HG03064 (cell line): ENCODE measurements around the gene MMP14.
"Not testable (repeated sequence)": the region's sequence is repeated elsewhere in the genome, so short reads cannot be mapped to it uniquely, and the experiment has no call there.

Source experiments
- ATAC-seq: cut with Tn5 transposase; IDR thresholded peaks from one replicate; pipeline ENCODE4 v1.9.1; 2021; ENCODE audit warnings: low read depth; ENCODE audit not compliant: unreplicated experiment

Gene MMP14

DNA sequence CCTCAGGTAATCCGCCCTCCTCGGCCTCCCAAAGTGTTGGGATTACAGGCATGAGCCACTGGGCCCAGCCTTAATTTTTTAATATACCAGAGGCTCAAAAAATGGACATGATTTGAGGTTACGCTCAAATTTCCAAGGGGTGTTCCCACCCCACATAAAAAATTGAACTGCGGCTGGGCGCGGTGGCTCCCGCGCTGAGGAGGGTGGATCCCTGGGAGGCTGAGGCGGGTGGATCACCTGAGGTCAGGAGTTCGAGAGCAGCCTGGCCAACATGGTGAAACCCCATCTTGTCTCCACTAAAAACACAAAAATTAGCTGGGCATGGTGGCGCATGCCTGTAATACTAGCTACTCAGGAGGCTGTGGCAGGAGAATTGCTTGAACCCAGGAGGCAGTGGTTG is 17.9 kb downstream of the MMP14 start:
- ATAC-seq, result not testable (repeated sequence)

DNA sequence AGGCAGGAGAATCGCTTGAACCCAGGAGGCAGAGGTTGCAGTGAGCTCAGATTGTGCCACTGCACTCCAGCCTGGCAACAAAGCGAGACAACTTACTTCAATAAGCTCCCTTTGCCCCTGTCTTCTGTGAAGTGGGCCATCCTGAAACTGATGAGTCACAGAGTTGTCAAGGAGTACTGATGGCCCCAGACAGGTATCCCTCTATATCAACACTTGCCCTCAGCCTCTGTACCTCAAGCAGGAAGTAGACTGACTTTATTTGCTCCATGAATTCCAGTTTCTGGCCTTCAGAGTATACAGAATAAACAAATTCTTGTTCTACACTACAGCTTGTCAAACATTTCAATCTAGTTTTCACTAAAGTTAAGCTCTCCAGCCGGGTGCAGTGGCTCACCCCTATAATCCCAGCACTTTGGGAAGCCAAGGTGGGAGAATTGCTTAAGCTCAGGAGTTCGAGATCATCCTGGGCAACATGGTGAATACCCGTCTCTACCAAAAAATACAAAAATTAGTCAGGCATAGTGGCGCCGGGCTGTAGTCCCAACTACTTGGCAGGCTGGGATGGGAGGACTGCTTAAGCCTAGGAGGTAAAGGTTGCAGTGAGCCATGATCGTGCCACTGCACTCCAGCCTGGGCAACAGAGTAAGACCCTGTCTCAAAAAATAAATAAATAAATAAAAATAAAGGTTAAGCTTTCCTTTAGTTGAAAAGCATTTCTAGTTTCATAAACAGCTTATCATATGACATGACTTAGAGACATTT is 18.8 kb downstream of the MMP14 start:
- ATAC-seq, result no peak

DNA sequence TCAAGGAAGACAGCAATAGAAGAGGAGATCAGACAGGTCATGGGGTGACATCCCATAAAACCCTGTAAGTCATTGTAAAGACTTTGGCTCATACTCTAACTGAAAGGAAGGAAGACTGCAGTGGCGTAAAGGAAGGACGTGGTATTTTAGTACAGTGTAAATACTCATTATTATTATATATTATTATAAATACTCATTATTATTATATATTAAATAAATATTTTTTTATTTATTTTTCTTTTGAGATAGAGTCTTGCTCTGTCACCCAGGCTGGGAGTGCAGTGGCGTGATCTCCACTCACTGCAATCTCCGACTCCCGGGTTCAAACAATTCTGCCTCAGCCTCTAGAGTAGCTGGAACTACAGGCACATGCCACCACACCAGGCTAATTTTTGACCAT is 20.0 kb downstream of the MMP14 start:
- ATAC-seq, result no peak

DNA sequence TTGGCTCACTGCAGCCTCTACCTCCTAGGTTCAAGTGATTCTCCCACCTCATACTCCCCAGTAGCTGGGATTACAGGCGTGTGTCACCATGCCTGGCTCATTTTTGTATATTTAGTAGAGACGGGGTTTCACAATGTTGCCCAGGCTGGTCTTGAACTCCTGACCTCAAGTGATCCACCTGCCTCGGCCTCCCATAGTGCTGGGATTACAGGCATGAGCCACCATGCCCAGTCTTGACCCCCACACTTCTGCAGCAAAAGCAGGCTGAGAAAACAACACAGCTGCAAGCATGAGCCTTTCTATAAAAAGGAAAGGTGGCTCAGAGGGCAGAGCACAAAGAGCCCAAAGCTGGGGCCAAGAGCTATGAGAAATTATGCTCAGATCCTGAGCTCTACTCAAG is 24.0 kb downstream of the MMP14 start:
- not testable (repeated sequence) for ATAC-seq

DNA sequence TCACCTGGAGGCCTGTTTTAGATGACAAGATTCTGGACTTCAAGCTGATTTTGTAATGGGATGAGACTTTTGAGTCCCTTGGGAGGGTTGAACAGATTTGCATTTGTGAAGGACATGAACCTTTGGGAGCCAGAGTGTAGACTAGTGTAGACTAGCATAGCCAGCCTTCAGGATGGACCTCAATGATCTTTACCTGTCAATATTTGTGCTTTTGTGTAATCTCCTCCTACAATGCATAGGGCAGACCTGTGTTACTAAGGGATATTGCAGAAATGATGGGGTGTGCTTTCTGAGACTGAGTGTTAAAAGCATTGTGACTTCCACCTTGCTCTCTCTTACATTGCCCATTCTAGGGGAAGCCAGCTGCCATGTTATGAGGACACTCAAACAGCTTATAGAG is 25.3 kb downstream of the MMP14 start:
- no peak for ATAC-seq

DNA sequence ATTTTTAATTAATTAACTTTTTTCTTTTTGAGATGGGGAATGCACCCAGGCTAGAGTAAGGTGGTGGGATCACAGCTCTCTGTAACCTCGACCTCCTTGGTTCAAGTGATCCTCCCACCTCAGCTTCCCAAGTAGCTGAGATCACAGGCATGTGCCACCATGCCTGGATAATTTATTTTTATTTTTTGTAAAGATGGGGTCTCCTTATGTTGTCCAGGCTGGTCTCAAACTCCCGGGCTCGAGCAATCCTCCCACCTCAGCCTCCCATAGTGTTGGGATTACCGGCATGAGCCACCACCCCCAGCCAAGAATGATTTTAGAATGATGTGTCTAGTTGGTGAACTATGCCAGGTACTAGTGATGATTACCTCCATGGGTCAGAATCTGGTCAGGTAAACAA is 28.6 kb downstream of the MMP14 start:
- no peak for ATAC-seq

DNA sequence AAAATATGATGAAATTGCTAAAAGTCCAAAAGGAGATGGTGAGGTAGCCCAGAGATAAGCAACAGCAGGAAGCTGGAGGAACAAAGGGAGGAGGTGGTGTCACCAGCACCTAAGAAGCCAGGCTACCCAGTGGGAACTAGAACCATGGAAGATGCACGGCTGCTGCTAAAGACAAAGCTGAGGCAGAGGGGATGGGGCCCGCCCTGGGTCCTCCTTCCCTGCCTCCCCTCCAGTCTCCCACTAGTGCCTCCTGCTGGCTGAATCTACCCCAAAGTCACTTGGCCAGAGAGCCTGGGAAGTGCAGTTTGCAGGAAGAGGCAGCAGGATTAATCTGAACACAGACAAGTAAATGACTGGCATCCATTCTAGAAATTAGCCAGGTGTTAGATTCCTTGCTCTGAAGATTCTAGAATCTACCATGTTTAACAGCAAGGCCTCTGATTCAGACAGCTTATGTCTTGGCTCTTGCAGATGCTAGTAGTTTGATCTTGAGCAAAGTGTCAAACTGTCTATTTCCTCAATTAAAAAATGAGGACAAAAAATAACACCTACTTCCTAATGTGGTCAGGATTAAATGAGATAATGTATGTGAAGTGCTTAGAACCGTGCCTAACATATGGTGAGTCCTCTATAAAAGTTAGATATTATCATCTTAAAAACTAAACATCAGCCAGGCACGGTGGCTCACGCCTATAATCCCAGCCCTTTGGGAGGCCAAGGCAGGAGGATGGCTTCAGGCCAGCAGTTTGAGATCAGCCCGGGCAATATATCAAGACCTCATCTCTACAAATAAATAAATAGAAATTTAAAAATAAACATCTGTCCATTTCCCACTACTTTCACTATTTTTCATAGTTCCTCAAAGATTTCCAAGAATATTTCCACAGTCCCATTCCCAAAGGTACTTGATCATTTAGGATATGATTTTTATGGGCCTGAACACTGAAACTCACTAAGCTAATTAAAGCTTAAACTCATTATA is 29.3 kb downstream of the MMP14 start:
- ATAC-seq, result no peak

DNA sequence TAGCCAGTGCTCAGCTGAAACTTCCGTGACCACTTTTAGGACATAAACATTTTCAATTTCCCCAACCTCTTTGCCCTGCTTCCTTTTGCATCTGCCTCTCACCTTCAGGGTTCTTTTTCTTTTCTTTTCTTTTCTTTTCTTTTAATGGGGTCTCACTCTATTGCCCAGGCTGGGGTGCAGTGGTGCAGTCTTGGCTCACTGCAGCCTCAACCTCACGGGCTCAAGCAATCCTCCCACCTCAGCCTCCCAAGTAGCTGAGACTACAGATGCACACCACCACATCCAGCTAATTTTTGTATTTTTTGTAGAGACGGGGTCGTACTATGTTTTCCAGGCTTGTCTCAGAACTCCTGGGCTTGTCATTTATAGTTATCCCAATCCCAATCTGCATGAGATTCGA is 30.5 kb downstream of the MMP14 start:
- no peak for ATAC-seq

DNA sequence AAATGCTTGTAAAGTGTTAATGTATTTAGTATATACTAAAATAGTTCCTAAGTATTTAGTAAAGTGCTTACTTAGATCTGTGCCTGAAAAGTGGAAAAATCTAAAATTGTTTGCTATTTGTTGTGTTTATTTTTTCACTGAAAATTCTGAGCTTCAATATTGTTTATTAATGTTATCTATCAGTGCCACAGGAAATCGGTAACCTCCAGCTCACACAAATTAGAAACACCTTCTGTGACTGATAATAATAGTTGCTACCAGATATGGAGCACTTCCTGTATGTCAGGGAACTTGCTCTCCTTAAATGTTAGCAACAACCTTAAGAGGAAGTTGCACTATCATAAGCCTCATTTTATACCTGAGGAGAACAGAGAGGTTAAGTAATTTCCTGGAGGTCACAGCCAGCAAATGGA is 34.4 kb downstream of the MMP14 start:
- ATAC-seq, result peak; percentile 27

DNA sequence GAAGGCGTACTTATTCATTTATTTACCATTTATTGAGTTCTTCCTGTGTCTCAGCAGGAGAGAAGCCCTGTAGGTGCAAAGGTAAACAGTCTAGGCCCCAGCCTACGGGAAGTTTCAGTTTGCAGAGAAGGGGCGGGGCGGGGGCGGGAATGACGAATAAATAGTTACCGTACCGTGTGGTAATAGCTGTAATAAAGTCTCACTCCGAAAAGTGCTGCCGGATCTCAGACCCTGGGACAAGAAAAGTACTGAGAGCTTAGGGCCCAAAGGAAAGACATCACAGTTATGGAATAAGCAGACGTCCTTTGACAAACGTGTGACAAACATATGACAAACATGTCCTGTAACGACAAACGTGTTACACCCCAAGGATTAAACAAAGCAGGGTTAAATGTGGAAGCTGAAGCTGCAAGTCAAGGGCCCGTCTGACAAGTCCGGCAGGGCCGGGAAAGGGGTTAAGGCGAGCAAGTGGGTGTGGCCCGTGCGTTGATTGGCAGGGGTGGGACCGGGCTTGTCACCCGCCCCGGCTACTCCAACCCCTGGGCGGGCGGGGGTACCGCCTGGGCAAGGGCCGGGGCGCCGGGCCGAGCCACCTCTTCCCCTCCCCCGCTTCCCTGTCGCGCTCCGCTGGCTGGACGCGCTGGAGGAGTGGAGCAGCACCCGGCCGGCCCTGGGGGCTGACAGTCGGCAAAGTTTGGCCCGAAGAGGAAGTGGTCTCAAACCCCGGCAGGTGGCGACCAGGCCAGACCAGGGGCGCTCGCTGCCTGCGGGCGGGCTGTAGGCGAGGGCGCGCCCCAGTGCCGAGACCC is 35.0 kb downstream of the MMP14 start, which contains the start of gene LRP10:
LRP10 (plus strand) TSS at position 517 of the 809 bp plus-strand sequence. CDS start 564 bp downstream, outside the sequence.
- ATAC-seq, result peak; percentile 71

DNA sequence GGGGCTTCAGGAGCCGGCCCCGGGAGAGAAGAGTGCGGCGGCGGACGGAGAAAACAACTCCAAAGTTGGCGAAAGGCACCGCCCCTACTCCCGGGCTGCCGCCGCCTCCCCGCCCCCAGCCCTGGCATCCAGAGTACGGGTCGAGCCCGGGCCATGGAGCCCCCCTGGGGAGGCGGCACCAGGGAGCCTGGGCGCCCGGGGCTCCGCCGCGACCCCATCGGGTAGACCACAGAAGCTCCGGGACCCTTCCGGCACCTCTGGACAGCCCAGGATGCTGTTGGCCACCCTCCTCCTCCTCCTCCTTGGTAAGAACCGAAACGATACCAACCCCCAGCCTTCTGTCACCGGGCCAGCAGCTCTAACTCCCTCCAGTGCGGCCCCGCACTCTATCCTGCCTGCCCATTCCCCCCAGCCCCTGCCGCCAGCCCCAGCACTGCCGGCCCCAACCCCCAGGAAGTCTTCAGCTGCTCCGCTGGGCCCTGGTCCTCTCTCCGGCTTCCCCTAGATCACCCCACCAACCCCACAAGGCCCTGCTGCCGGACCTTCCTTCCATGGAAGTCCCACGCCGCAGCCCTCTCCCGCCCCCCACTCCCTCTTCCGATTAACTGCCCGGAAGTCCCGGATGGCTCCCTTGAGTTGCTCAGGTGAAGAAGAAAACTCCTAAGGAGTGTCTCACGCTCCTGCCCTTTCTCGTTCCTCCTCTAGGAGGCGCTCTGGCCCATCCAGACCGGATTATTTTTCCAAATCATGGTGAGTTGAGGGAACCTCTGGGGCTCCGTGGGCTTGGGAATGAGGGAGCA is 35.8 kb downstream of the MMP14 start:
- ATAC-seq, result peak; percentile 10

DNA sequence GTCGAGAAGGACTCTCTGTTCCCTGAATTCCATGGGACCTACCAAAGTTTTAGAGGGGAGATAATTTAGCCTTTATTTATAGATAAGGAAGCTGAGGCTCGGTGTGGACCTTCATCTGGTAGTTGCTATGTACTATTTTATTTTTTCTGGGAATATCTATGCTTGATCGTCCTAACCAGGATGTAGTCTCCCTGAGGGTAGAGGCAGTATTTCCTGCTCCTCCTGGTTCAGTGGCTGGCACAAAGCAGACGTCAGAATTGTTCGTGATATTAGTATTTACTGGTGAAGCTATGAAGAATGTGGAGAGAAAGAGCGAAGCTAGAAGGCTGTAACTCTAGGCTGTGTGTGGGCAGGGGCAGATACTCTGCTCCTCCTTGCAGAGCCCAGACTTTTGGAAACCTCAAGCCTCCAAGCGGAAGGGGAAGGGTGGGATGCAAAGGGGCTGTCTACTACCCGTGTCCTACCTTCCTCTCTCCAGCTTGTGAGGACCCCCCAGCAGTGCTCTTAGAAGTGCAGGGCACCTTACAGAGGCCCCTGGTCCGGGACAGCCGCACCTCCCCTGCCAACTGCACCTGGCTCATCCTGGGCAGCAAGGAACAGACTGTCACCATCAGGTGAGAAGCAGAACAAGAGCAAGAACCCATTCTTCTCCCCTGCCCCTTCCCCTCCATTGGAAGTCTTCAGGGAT is 36.6 kb downstream of the MMP14 start:
- ATAC-seq, result no peak

DNA sequence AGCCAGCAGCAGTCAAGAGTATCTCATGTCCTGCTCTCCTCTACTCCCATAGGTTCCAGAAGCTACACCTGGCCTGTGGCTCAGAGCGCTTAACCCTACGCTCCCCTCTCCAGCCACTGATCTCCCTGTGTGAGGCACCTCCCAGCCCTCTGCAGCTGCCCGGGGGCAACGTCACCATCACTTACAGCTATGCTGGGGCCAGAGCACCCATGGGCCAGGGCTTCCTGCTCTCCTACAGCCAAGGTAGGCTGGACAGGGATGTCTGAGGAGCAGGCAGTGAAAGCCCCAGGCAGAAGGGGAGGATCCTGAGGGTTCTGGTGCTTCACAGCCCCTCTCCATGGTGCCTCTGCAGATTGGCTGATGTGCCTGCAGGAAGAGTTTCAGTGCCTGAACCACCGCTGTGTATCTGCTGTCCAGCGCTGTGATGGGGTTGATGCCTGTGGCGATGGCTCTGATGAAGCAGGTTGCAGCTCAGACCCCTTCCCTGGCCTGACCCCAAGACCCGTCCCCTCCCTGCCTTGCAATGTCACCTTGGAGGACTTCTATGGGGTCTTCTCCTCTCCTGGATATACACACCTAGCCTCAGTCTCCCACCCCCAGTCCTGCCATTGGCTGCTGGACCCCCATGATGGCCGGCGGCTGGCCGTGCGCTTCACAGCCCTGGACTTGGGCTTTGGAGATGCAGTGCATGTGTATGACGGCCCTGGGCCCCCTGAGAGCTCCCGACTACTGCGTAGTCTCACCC is 38.8 kb downstream of the MMP14 start:
- ATAC-seq, result no peak

DNA sequence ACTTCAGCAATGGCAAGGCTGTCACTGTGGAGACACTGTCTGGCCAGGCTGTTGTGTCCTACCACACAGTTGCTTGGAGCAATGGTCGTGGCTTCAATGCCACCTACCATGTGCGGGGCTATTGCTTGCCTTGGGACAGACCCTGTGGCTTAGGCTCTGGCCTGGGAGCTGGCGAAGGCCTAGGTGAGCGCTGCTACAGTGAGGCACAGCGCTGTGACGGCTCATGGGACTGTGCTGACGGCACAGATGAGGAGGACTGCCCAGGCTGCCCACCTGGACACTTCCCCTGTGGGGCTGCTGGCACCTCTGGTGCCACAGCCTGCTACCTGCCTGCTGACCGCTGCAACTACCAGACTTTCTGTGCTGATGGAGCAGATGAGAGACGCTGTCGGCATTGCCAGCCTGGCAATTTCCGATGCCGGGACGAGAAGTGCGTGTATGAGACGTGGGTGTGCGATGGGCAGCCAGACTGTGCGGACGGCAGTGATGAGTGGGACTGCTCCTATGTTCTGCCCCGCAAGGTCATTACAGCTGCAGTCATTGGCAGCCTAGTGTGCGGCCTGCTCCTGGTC is 39.4 kb downstream of the MMP14 start:
- ATAC-seq, result no peak

DNA sequence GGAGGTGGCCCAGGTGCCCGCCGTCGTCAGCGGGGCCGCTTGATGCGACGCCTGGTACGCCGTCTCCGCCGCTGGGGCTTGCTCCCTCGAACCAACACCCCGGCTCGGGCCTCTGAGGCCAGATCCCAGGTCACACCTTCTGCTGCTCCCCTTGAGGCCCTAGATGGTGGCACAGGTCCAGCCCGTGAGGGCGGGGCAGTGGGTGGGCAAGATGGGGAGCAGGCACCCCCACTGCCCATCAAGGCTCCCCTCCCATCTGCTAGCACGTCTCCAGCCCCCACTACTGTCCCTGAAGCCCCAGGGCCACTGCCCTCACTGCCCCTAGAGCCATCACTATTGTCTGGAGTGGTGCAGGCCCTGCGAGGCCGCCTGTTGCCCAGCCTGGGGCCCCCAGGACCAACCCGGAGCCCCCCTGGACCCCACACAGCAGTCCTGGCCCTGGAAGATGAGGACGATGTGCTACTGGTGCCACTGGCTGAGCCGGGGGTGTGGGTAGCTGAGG is 40.7 kb downstream of the MMP14 start:
- ATAC-seq, result no peak

DNA sequence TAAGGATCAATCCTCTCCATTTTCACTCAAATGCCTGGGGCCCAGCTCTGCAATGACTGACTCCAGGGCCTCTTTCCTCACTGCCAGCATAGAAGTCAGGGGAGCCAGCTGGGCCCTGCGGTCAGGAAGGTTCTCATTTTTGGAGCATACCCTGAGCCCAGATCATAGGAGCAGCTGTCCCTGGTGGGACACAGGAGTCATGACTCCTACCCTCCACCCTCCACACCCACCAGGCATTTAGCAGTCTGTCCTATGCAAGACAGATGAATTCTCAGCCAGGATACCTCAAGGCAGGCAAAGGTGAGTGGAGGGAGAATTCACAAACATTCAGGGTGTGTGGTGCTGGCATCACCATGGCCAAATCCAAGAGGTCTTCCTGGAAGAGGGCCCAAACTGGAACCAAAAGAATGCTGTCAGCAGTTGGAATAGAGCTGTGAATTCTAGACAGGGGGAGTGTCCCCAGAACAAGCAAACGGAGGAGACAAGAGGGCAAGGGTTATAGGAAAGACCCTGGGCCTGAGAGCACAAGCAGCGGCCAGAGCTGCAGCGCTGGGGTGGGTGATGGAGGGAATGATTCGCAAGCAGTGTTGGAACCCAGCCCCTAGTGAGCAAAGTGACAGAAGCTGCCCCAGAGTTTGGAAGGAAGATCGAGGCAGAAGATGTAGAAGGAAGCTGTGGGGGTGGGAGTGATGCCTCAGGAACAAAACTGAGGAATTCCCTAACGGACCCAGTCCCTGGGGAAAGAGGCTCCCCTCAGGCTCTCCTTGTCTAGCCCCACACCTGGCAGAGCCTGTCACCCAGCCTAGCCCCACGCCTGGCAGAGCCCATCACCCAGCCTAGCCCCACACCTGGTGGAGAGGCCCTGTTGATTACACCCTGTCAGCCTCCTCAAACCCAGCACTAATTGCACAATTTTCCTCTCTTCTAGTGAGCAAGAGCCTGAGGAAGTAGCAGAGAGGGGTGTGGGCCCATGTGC is 42.2 kb downstream of the MMP14 start:
- no peak for ATAC-seq

DNA sequence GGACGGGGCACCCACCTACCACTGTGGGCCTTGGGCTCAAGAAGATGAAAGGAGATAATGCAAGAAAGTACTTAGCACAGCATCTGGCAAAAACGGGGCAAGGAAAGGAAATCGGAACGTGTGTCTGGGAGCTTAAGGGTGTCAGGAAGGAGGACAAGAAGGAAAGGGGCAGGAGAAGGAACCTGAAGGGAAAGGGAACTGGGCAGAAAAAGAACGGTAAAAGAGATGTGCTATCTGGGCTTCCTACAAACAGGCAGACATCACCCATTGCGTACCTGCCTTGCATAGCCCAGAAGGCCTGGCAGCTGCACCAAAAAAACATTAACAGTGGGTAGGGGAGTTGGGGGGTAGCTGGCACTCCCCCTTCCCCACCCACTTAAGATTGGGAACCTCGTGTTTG is 45.7 kb downstream of the MMP14 start:
- no peak for ATAC-seq
